Stomach (tissue), 4 donors: ENCODE measurements around the gene SCML1.

Experiments
- EP300 ChIP-seq: sonication (generic); formaldehyde crosslinking; IDR thresholded peaks from one replicate; pipeline ENCODE4 v1.6.1; 2017; ENCODE audit warnings: antibody characterized with exemption
- POLR2A ChIP-seq, 4 donors: fragments of 450-650 bp; IDR thresholded peaks; one replicate each; pipeline ENCODE4 v1.6.1; 2016; ENCODE audit warnings: antibody characterized with exemption in 4 of 4, control low read depth in 2 of 4, mild to moderate bottlenecking in 1 of 4, moderate library complexity in 1 of 4
- TF ChIP-seq, protein P1 (sequence below), 7 experiments: fragments of 450-650 bp in 4 of 7; fragments of 200-600 bp in 3 of 7; sonication (generic) in 3 of 7; IDR thresholded peaks; one replicate each; pipeline ENCODE4 v1.5.1; 2016 to 2019; ENCODE audit warnings: antibody characterized with exemption in 7 of 7, control low read depth in 2 of 7, mild to moderate bottlenecking in 1 of 7

DNA sequence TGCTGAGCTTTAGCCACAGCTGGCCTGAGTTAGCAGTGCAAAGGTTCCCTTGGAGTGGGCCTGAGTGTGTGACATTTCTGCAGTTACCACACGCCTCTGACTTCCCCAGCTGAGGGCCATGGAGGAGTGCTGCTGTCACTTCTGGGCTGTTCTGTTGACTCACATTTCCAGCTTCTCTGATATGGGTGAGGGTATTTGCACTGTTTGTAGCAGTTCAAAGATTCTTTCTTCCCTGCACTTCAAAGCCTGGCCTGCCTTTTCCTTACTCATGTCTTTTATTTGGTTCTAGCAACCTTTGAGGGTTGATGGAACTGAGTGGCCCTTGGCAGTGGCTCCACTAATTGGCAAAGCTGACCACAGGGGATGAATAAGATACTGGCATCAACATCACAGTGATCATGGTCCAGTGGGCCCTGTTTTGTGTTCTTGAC is 26.4 kb upstream of the SCML1 start:
- TF ChIP-seq, protein P1, sequence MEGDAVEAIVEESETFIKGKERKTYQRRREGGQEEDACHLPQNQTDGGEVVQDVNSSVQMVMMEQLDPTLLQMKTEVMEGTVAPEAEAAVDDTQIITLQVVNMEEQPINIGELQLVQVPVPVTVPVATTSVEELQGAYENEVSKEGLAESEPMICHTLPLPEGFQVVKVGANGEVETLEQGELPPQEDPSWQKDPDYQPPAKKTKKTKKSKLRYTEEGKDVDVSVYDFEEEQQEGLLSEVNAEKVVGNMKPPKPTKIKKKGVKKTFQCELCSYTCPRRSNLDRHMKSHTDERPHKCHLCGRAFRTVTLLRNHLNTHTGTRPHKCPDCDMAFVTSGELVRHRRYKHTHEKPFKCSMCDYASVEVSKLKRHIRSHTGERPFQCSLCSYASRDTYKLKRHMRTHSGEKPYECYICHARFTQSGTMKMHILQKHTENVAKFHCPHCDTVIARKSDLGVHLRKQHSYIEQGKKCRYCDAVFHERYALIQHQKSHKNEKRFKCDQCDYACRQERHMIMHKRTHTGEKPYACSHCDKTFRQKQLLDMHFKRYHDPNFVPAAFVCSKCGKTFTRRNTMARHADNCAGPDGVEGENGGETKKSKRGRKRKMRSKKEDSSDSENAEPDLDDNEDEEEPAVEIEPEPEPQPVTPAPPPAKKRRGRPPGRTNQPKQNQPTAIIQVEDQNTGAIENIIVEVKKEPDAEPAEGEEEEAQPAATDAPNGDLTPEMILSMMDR (IDR thresholded peaks at IDR 0.05): no peak
- TF ChIP-seq POLR2A (IDR thresholded peaks at IDR 0.05) (no peak), EP300 (no peak)
